ENCODE measurements around the gene GADD45G.

Gene GADD45G

GRCh38 chr9:89629081-89629976 is 24.5 kb downstream of the GADD45G start:
- Histone ChIP-seq H3K27me3 (ENCODE audit: control insufficient read depth, insufficient read depth, low read length) (peaks cover 6% of the 10 kb centered on the region), H3K36me3 (ENCODE audit: control insufficient read depth, insufficient read depth, low read length) (no peaks in the 10 kb centered on the region), H3K9me3 (ENCODE audit: control insufficient read depth, low read length) (no peaks in the 10 kb centered on the region), H3K4me3 (ENCODE audit: low read length) (no peak overlapping the region), H3K9ac (ENCODE audit: low read length) (no peak overlapping the region), H3K4me1 (ENCODE audit: control insufficient read depth, insufficient read depth, low read length) (peaks cover 23% of the 10 kb centered on the region)

- Histone ChIP-seq H3K4me3 (ENCODE audit: low read length) (no peak overlapping the region), H3K9ac (ENCODE audit: low read length) (no peak overlapping the region), H3K4me1 (ENCODE audit: control insufficient read depth, insufficient read depth, low read length) (peaks cover 35% of the 10 kb centered on the region)
Measured at GRCh38 chr9:89630508-89630907, 25.7 kb downstream of the GADD45G start.

GRCh38 chr9:89631384-89631783 is 26.6 kb downstream of the GADD45G start:
- Histone ChIP-seq H3K9ac (ENCODE audit: low read length) (no peak overlapping the region), H3K27me3 (ENCODE audit: control insufficient read depth, insufficient read depth, low read length) (peaks cover 6% of the 10 kb centered on the region), H3K9me3 (ENCODE audit: control insufficient read depth, low read length) (no peaks in the 10 kb centered on the region), H3K36me3 (ENCODE audit: control insufficient read depth, insufficient read depth, low read length) (no peaks in the 10 kb centered on the region), H3K4me3 (ENCODE audit: low read length) (no peak overlapping the region), H3K4me1 (ENCODE audit: control insufficient read depth, insufficient read depth, low read length) (peaks cover 37% of the 10 kb centered on the region)

More at GRCh38 chr9:89630508-89630907, 25.7 kb downstream of the GADD45G start:
- no peaks in the 10 kb centered on the region for H3K36me3 ChIP-seq (ENCODE audit: control insufficient read depth, insufficient read depth, low read length)
- H3K9me3 ChIP-seq (ENCODE audit: control insufficient read depth, low read length): no peaks in the 10 kb centered on the region
- peaks cover 6% of the 10 kb centered on the region for H3K27me3 ChIP-seq (ENCODE audit: control insufficient read depth, insufficient read depth, low read length)

- Histone ChIP-seq H3K9ac (ENCODE audit: low read length) (no peak overlapping the region), H3K9me3 (ENCODE audit: control insufficient read depth, low read length) (no peaks in the 10 kb centered on the region), H3K4me3 (ENCODE audit: low read length) (no peak overlapping the region), H3K4me1 (ENCODE audit: control insufficient read depth, insufficient read depth, low read length) (peaks cover 29% of the 10 kb centered on the region), H3K27me3 (ENCODE audit: control insufficient read depth, insufficient read depth, low read length) (no peaks in the 10 kb centered on the region), H3K36me3 (ENCODE audit: control insufficient read depth, insufficient read depth, low read length) (no peaks in the 10 kb centered on the region)
Measured at GRCh38 chr9:89632192-89632733, 27.5 kb downstream of the GADD45G start.

GRCh38 chr9:89632736-89633135 is 27.9 kb downstream of the GADD45G start:
- no peak overlapping the region for H3K9ac ChIP-seq (ENCODE audit: low read length)
- peaks cover 29% of the 10 kb centered on the region for H3K4me1 ChIP-seq (ENCODE audit: control insufficient read depth, insufficient read depth, low read length)
- no peaks in the 10 kb centered on the region for H3K36me3 ChIP-seq (ENCODE audit: control insufficient read depth, insufficient read depth, low read length)
- H3K9me3 ChIP-seq (ENCODE audit: control insufficient read depth, low read length): no peaks in the 10 kb centered on the region
- H3K27me3 ChIP-seq (ENCODE audit: control insufficient read depth, insufficient read depth, low read length): no peaks in the 10 kb centered on the region
- H3K4me3 ChIP-seq (ENCODE audit: low read length): no peak overlapping the region

- H3K9ac ChIP-seq (ENCODE audit: low read length): no peak overlapping the region
- peaks cover 29% of the 10 kb centered on the region for H3K4me1 ChIP-seq (ENCODE audit: control insufficient read depth, insufficient read depth, low read length)
- H3K27me3 ChIP-seq (ENCODE audit: control insufficient read depth, insufficient read depth, low read length): no peaks in the 10 kb centered on the region
- no peak overlapping the region for H3K4me3 ChIP-seq (ENCODE audit: low read length)
- no peaks in the 10 kb centered on the region for H3K36me3 ChIP-seq (ENCODE audit: control insufficient read depth, insufficient read depth, low read length)
- no peaks in the 10 kb centered on the region for H3K9me3 ChIP-seq (ENCODE audit: control insufficient read depth, low read length)
Measured at GRCh38 chr9:89633404-89633803, 28.6 kb downstream of the GADD45G start.

- Histone ChIP-seq H3K9me3 (ENCODE audit: control insufficient read depth, low read length) (no peaks in the 10 kb centered on the region), H3K27me3 (ENCODE audit: control insufficient read depth, insufficient read depth, low read length) (no peaks in the 10 kb centered on the region), H3K36me3 (ENCODE audit: control insufficient read depth, insufficient read depth, low read length) (no peaks in the 10 kb centered on the region), H3K4me1 (ENCODE audit: control insufficient read depth, insufficient read depth, low read length) (peaks cover 29% of the 10 kb centered on the region), H3K9ac (ENCODE audit: low read length) (no peak overlapping the region), H3K4me3 (ENCODE audit: low read length) (no peak overlapping the region)
Measured at GRCh38 chr9:89633920-89634319, 29.1 kb downstream of the GADD45G start.

- no peaks in the 10 kb centered on the region for H3K27me3 ChIP-seq (ENCODE audit: control insufficient read depth, insufficient read depth, low read length)
- H3K4me3 ChIP-seq (ENCODE audit: low read length): no peak overlapping the region
- no peak overlapping the region for H3K9ac ChIP-seq (ENCODE audit: low read length)
- peaks cover 29% of the 10 kb centered on the region for H3K4me1 ChIP-seq (ENCODE audit: control insufficient read depth, insufficient read depth, low read length)
- H3K9me3 ChIP-seq (ENCODE audit: control insufficient read depth, low read length): no peaks in the 10 kb centered on the region
- no peaks in the 10 kb centered on the region for H3K36me3 ChIP-seq (ENCODE audit: control insufficient read depth, insufficient read depth, low read length)
Measured at GRCh38 chr9:89634995-89635742, 30.4 kb downstream of the GADD45G start.

GRCh38 chr9:89635816-89636215 is 31.0 kb downstream of the GADD45G start:
- Histone ChIP-seq H3K4me3 (ENCODE audit: low read length) (no peak overlapping the region), H3K36me3 (ENCODE audit: control insufficient read depth, insufficient read depth, low read length) (no peaks in the 10 kb centered on the region), H3K9ac (ENCODE audit: low read length) (no peak overlapping the region), H3K9me3 (ENCODE audit: control insufficient read depth, low read length) (no peaks in the 10 kb centered on the region), H3K4me1 (ENCODE audit: control insufficient read depth, insufficient read depth, low read length) (peaks cover 29% of the 10 kb centered on the region), H3K27me3 (ENCODE audit: control insufficient read depth, insufficient read depth, low read length) (no peaks in the 10 kb centered on the region)

GRCh38 chr9:89637787-89638186 is 33.0 kb downstream of the GADD45G start:
- Histone ChIP-seq H3K9ac (ENCODE audit: low read length) (no peak overlapping the region), H3K9me3 (ENCODE audit: control insufficient read depth, low read length) (no peaks in the 10 kb centered on the region), H3K27me3 (ENCODE audit: control insufficient read depth, insufficient read depth, low read length) (no peaks in the 10 kb centered on the region), H3K4me1 (ENCODE audit: control insufficient read depth, insufficient read depth, low read length) (peaks cover 20% of the 10 kb centered on the region), H3K36me3 (ENCODE audit: control insufficient read depth, insufficient read depth, low read length) (no peaks in the 10 kb centered on the region), H3K4me3 (ENCODE audit: low read length) (no peak overlapping the region)

- no peaks in the 10 kb centered on the region for H3K9me3 ChIP-seq (ENCODE audit: control insufficient read depth, low read length)
- no peak overlapping the region for H3K9ac ChIP-seq (ENCODE audit: low read length)
- H3K36me3 ChIP-seq (ENCODE audit: control insufficient read depth, insufficient read depth, low read length): no peaks in the 10 kb centered on the region
- no peak overlapping the region for H3K4me3 ChIP-seq (ENCODE audit: low read length)
- H3K27me3 ChIP-seq (ENCODE audit: control insufficient read depth, insufficient read depth, low read length): no peaks in the 10 kb centered on the region
- H3K4me1 ChIP-seq (ENCODE audit: control insufficient read depth, insufficient read depth, low read length): peaks cover 15% of the 10 kb centered on the region
Measured at GRCh38 chr9:89638359-89638758, 33.5 kb downstream of the GADD45G start.

GRCh38 chr9:89638893-89639292 is 34.1 kb downstream of the GADD45G start:
- Histone ChIP-seq H3K27me3 (ENCODE audit: control insufficient read depth, insufficient read depth, low read length) (no peaks in the 10 kb centered on the region), H3K4me1 (ENCODE audit: control insufficient read depth, insufficient read depth, low read length) (peaks cover 15% of the 10 kb centered on the region), H3K4me3 (ENCODE audit: low read length) (no peak overlapping the region), H3K9ac (ENCODE audit: low read length) (no peak overlapping the region), H3K36me3 (ENCODE audit: control insufficient read depth, insufficient read depth, low read length) (no peaks in the 10 kb centered on the region), H3K9me3 (ENCODE audit: control insufficient read depth, low read length) (no peaks in the 10 kb centered on the region)

Measured in mucosa of stomach (tissue), 1 donor.